ENCODE data around the gene TBC1D4. TPM values are rescaled to one million over a fixed set of nuclear protein-coding genes. Genes with fewer than 3 reads are reported as not detected.

The TBC1D4 gene
- total and polyA plus RNA-seq, 9 donors, result 26.2 to 91.3 (median 52.6) TPM

- no peaks in the 10 kb centered on the region for H3K9me3 ChIP-seq
- DNase-seq, result no peak
- no peaks in the 10 kb centered on the region for H3K36me3 ChIP-seq
- TF ChIP-seq EP300 (IDR thresholded peaks at IDR 0.05), result no peak
- TF ChIP-seq POLR2A (IDR thresholded peaks at IDR 0.05), result no peak
- TF ChIP-seq CTCF (IDR thresholded peaks at IDR 0.05), result no peak
- H3K4me3 ChIP-seq, result no peak overlapping the region
- intact Hi-C loops (cut with DNase I), result no loop called here
- H3K27me3 ChIP-seq, result no peaks in the 10 kb centered on the region
- WGBS, 3 donors, result 87 to 90% (median 89%) methylated on average over 3 of the region's 3 CpGs
- no peaks in the 10 kb centered on the region for H3K4me1 ChIP-seq (ENCODE audit: insufficient read depth)
- no peak overlapping the region for H3K27ac ChIP-seq
These were observed 32.4 kb upstream of the TBC1D4 start for GRCh38 chr13:75514080-75514995.

- Histone ChIP-seq H3K4me3 (no peak overlapping the region), H3K27me3 (no peaks in the 10 kb centered on the region), H3K27ac (no peak overlapping the region), H3K4me1 (ENCODE audit: insufficient read depth) (no peaks in the 10 kb centered on the region), H3K36me3 (no peaks in the 10 kb centered on the region), H3K9me3 (no peaks in the 10 kb centered on the region)
- no peak for TF ChIP-seq POLR2A (IDR thresholded peaks at IDR 0.05)
- no peak for TF ChIP-seq EP300 (IDR thresholded peaks at IDR 0.05)
- WGBS, 3 donors, result 93 to 96% (median 95%) methylated on average over 5 of the region's 5 CpGs
- DNase-seq, result no peak
- intact Hi-C loops (cut with DNase I), result no loop called here
These were observed 31.3 kb upstream of the TBC1D4 start for GRCh38 chr13:75513271-75513670.

GRCh38 chr13:75512253-75512652, 30.3 kb upstream of the TBC1D4 start:
- 87 to 92% (median 87%) methylated on average over 3 of the region's 3 CpGs for WGBS, 3 donors
- no peak for DNase-seq
- Histone ChIP-seq H3K4me3 (no peak overlapping the region), H3K9me3 (no peaks in the 10 kb centered on the region), H3K36me3 (no peaks in the 10 kb centered on the region), H3K4me1 (ENCODE audit: insufficient read depth) (no peaks in the 10 kb centered on the region), H3K27ac (no peak overlapping the region), H3K27me3 (no peaks in the 10 kb centered on the region)
- TF ChIP-seq POLR2A (IDR thresholded peaks at IDR 0.05) (no peak), CTCF (IDR thresholded peaks at IDR 0.05) (no peak), EP300 (IDR thresholded peaks at IDR 0.05) (no peak)
- intact Hi-C loops (cut with DNase I), result no loop called here

- Histone ChIP-seq H3K36me3 (no peaks in the 10 kb centered on the region), H3K9me3 (no peaks in the 10 kb centered on the region), H3K4me3 (no peak overlapping the region), H3K27me3 (no peaks in the 10 kb centered on the region), H3K27ac (no peak overlapping the region), H3K4me1 (ENCODE audit: insufficient read depth) (no peaks in the 10 kb centered on the region)
- DNase-seq, result no peak
- TF ChIP-seq POLR2A (IDR thresholded peaks at IDR 0.05) (no peak), EP300 (IDR thresholded peaks at IDR 0.05) (no peak), CTCF (IDR thresholded peaks at IDR 0.05) (no peak)
- intact Hi-C loops (cut with DNase I), result no loop called here
- WGBS, 3 donors, result 85 to 90% (median 90%) methylated on average over 3 of the region's 3 CpGs
These were observed 29.2 kb upstream of the TBC1D4 start for GRCh38 chr13:75511051-75511625.
